ENCODE measurements around the gene ACE.
"Not testable (repeated sequence)": the region's sequence is repeated elsewhere in the genome, so short reads cannot be mapped to it uniquely, and the experiment has no call there.

ACE gene

GRCh38 chr17:63443053-63443452, 33.8 kb upstream of the ACE start:
- DNase-seq = no peak

- DNase-seq = no peak
Observed at GRCh38 chr17:63444457-63444856, 32.4 kb upstream of the ACE start.

- peak; percentile 1 for DNase-seq
Observed at GRCh38 chr17:63445065-63445464, 31.8 kb upstream of the ACE start.

- DNase-seq = no peak
Observed at GRCh38 chr17:63445571-63445953, 31.3 kb upstream of the ACE start.

- DNase-seq = peak; percentile 82
Observed at GRCh38 chr17:63445954-63446752, 30.7 kb upstream of the ACE start, which contains the start of gene CYB561. Gene CYB561, minus strand, starts transcription at chr17:63446306. Its CDS starts 8,759 bp downstream, at chr17:63437547.

GRCh38 chr17:63446753-63447470, 29.9 kb upstream of the ACE start:
- DNase-seq = peak; percentile 66

- DNase-seq = no peak
Observed at GRCh38 chr17:63447471-63448009, 29.3 kb upstream of the ACE start.

- DNase-seq = no peak
Observed at GRCh38 chr17:63448655-63449054, 28.2 kb upstream of the ACE start.

- DNase-seq = no peak
Observed at GRCh38 chr17:63450551-63450950, 26.3 kb upstream of the ACE start.

GRCh38 chr17:63451150-63451549, 25.7 kb upstream of the ACE start:
- DNase-seq = no peak

- no peak for DNase-seq
Observed at GRCh38 chr17:63452046-63452961, 24.6 kb upstream of the ACE start.

- no peak for DNase-seq
Observed at GRCh38 chr17:63452962-63453551, 23.8 kb upstream of the ACE start.

GRCh38 chr17:63454357-63454756, 22.5 kb upstream of the ACE start:
- DNase-seq = not testable (repeated sequence)

GRCh38 chr17:63454915-63455314, 21.9 kb upstream of the ACE start:
- no peak for DNase-seq

- DNase-seq = no peak
Observed at GRCh38 chr17:63455417-63455816, 21.4 kb upstream of the ACE start.

GRCh38 chr17:63458478-63458877, 18.4 kb upstream of the ACE start:
- no peak for DNase-seq

- no peak for DNase-seq
Observed at GRCh38 chr17:63460018-63460417, 16.8 kb upstream of the ACE start.

- no peak for DNase-seq
Observed at GRCh38 chr17:63463771-63464170, 13.1 kb upstream of the ACE start.

GRCh38 chr17:63464691-63465236, 12.1 kb upstream of the ACE start:
- DNase-seq = no peak

GRCh38 chr17:63468099-63468498, 8.8 kb upstream of the ACE start:
- DNase-seq = not testable (repeated sequence)

- no peak for DNase-seq
Observed at GRCh38 chr17:63474174-63474573, 2.7 kb upstream of the ACE start.
